SK-N-SH treated with all-trans-retinoic acid at 6 μM for 48 hours (cell line): Measurements from ENCODE around the gene CACNA2D2.

ENCODE experiments used
- ATAC-seq: fragments of 200-7000 bp; cut with Tn5 transposase; 3 replicates; pipeline ENCODE4 v1.9.1; 2020; ENCODE audit warnings: mild to moderate bottlenecking, moderate library complexity
- ARNTL ChIP-seq: fragments of 450-650 bp; formaldehyde crosslinking; IDR thresholded peaks from 2 replicates; pipeline ENCODE4 v1.5.0; 2020; ENCODE audit warnings: low read depth, mild to moderate bottlenecking, moderate library complexity, borderline replicate concordance
- BACH2 ChIP-seq: fragments of 250-450 bp; sonication (Bioruptor Pico); IDR thresholded peaks from 2 replicates; pipeline ENCODE4 v1.9.0; 2021; ENCODE audit warnings: mild to moderate bottlenecking, borderline replicate concordance
- CSDC2 ChIP-seq: fragments of 250-450 bp; sonication (Bioruptor Pico); IDR thresholded peaks from 2 replicates; pipeline ENCODE4 v1.5.0; 2020; ENCODE audit warnings: mild to moderate bottlenecking, moderate library complexity
- ESRRG ChIP-seq: fragments of 250-450 bp; sonication (Bioruptor Pico); IDR thresholded peaks from 2 replicates; pipeline ENCODE4 v1.6.1; 2021; ENCODE audit warnings: mild to moderate bottlenecking
- GLIS3 ChIP-seq: fragments of 250-450 bp; sonication (Bioruptor Pico); IDR thresholded peaks from 2 replicates; pipeline ENCODE4 v1.5.0; 2020; ENCODE audit warnings: mild to moderate bottlenecking, moderate library complexity
- ISL1 ChIP-seq: fragments of 250-450 bp; sonication (Bioruptor Pico); IDR thresholded peaks from 2 replicates; pipeline ENCODE4 v2.1.2; 2022; ENCODE audit warnings: mild to moderate bottlenecking, moderate library complexity
- OSR1 ChIP-seq: fragments of 250-450 bp; sonication (Bioruptor Pico); IDR thresholded peaks from 2 replicates; pipeline ENCODE4 v1.8.0; 2022; ENCODE audit warnings: moderate library complexity, mild to moderate bottlenecking, inconsistent platforms
- PATZ1 ChIP-seq: fragments of 250-450 bp; sonication (Bioruptor Pico); IDR thresholded peaks from 2 replicates; pipeline ENCODE4 v1.8.0; 2020; ENCODE audit warnings: mild to moderate bottlenecking, moderate library complexity, borderline replicate concordance
- POU6F1 ChIP-seq: fragments of 250-450 bp; sonication (Bioruptor Pico); IDR thresholded peaks from 2 replicates; pipeline ENCODE4 v1.8.0; 2021; ENCODE audit warnings: low read depth, mild to moderate bottlenecking, moderate library complexity, borderline replicate concordance
- RARB ChIP-seq: fragments of 250-450 bp; sonication (Bioruptor Pico); IDR thresholded peaks from 2 replicates; pipeline ENCODE4 v1.8.0; 2021; ENCODE audit warnings: mild to moderate bottlenecking, moderate library complexity
- SNAI2 ChIP-seq: fragments of 250-450 bp; sonication (Bioruptor Pico); IDR thresholded peaks from 2 replicates; pipeline ENCODE4 v1.5.0; 2020; ENCODE audit warnings: mild to moderate bottlenecking, moderate library complexity
- TCF4 ChIP-seq: fragments of 250-450 bp; sonication (Bioruptor Pico); IDR thresholded peaks from 2 replicates; pipeline ENCODE4 v1.8.0; 2021; ENCODE audit warnings: mild to moderate bottlenecking, moderate library complexity, borderline replicate concordance
- TOX ChIP-seq: fragments of 250-450 bp; sonication (Bioruptor Pico); IDR thresholded peaks from 2 replicates; pipeline ENCODE4 v1.8.0; 2021; ENCODE audit warnings: mild to moderate bottlenecking, moderate library complexity, borderline replicate concordance
- ZC3H10 ChIP-seq: fragments of 250-450 bp; sonication (Bioruptor Pico); IDR thresholded peaks from 2 replicates; pipeline ENCODE4 v1.5.1; 2021; ENCODE audit warnings: mild to moderate bottlenecking, moderate library complexity
- ZFP3 ChIP-seq: fragments of 250-450 bp; sonication (Bioruptor Pico); IDR thresholded peaks from 2 replicates; pipeline ENCODE4 v1.5.0; 2020; ENCODE audit warnings: mild to moderate bottlenecking, moderate library complexity
- ZFP30 ChIP-seq: fragments of 450-650 bp; formaldehyde crosslinking; IDR thresholded peaks from 2 replicates; pipeline ENCODE4 v1.5.0; 2022; ENCODE audit warnings: mild to moderate bottlenecking, moderate library complexity
- ZNF70 ChIP-seq: fragments of 450-650 bp; formaldehyde crosslinking; IDR thresholded peaks from 2 replicates; pipeline ENCODE4 v1.5.0; 2020; ENCODE audit warnings: mild to moderate bottlenecking, moderate library complexity
- ZNF8 ChIP-seq: fragments of 450-650 bp; formaldehyde crosslinking; IDR thresholded peaks from 2 replicates; pipeline ENCODE4 v1.5.0; 2020; ENCODE audit warnings: mild to moderate bottlenecking, moderate library complexity
- TF ChIP-seq, protein P1 (sequence below): fragments of 250-450 bp; sonication (Bioruptor Pico); IDR thresholded peaks from 2 replicates; pipeline ENCODE4 v1.5.0; 2020; ENCODE audit warnings: mild to moderate bottlenecking, moderate library complexity
- TF ChIP-seq, protein P2 (sequence below): fragments of 250-450 bp; sonication (Bioruptor Pico); IDR thresholded peaks from 2 replicates; pipeline ENCODE4 v1.5.1; 2020; ENCODE audit warnings: low read depth, mild to moderate bottlenecking, moderate library complexity

CACNA2D2 gene

GRCh38 chr3:50389414-50389767 lies 114.0 kb downstream of the CACNA2D2 start:
- TF ChIP-seq TOX (CRISPR knock-in tag) (no peak), ARNTL (CRISPR knock-in tag) (no peak), ZNF8 (no peak), RARB (no peak), ESRRG (CRISPR knock-in tag) (no peak)
- TF ChIP-seq, protein P1, sequence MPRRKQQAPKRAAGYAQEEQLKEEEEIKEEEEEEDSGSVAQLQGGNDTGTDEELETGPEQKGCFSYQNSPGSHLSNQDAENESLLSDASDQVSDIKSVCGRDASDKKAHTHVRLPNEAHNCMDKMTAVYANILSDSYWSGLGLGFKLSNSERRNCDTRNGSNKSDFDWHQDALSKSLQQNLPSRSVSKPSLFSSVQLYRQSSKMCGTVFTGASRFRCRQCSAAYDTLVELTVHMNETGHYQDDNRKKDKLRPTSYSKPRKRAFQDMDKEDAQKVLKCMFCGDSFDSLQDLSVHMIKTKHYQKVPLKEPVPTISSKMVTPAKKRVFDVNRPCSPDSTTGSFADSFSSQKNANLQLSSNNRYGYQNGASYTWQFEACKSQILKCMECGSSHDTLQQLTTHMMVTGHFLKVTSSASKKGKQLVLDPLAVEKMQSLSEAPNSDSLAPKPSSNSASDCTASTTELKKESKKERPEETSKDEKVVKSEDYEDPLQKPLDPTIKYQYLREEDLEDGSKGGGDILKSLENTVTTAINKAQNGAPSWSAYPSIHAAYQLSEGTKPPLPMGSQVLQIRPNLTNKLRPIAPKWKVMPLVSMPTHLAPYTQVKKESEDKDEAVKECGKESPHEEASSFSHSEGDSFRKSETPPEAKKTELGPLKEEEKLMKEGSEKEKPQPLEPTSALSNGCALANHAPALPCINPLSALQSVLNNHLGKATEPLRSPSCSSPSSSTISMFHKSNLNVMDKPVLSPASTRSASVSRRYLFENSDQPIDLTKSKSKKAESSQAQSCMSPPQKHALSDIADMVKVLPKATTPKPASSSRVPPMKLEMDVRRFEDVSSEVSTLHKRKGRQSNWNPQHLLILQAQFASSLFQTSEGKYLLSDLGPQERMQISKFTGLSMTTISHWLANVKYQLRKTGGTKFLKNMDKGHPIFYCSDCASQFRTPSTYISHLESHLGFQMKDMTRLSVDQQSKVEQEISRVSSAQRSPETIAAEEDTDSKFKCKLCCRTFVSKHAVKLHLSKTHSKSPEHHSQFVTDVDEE: no peak
- no peak for ATAC-seq

GRCh38 chr3:50388720-50389413 lies 114.6 kb downstream of the CACNA2D2 start:
- peak; percentile 16 for ATAC-seq
- TF ChIP-seq TCF4 (no peak), POU6F1 (CRISPR knock-in tag) (no peak), ZNF70 (CRISPR knock-in tag) (no peak), SNAI2 (no peak), RARB (no peak), ZNF8 (no peak), ESRRG (CRISPR knock-in tag) (no peak), ZFP30 (CRISPR knock-in tag) (no peak), ISL1 (CRISPR knock-in tag) (no peak), BACH2 (CRISPR knock-in tag) (no peak), TOX (CRISPR knock-in tag) (no peak), GLIS3 (no peak), PATZ1 (CRISPR knock-in tag) (no peak), ZC3H10 (CRISPR knock-in tag) (no peak), ZFP3 (CRISPR knock-in tag) (no peak), OSR1 (CRISPR knock-in tag) (no peak)
- TF ChIP-seq, protein P2, sequence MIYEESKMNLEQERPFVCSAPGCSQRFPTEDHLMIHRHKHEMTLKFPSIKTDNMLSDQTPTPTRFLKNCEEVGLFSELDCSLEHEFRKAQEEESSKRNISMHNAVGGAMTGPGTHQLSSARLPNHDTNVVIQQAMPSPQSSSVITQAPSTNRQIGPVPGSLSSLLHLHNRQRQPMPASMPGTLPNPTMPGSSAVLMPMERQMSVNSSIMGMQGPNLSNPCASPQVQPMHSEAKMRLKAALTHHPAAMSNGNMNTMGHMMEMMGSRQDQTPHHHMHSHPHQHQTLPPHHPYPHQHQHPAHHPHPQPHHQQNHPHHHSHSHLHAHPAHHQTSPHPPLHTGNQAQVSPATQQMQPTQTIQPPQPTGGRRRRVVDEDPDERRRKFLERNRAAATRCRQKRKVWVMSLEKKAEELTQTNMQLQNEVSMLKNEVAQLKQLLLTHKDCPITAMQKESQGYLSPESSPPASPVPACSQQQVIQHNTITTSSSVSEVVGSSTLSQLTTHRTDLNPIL (CRISPR knock-in tag): no peak
- TF ChIP-seq, protein P1: no peak
- TF ChIP-seq, all 23 proteins: peak for 0

DNA sequence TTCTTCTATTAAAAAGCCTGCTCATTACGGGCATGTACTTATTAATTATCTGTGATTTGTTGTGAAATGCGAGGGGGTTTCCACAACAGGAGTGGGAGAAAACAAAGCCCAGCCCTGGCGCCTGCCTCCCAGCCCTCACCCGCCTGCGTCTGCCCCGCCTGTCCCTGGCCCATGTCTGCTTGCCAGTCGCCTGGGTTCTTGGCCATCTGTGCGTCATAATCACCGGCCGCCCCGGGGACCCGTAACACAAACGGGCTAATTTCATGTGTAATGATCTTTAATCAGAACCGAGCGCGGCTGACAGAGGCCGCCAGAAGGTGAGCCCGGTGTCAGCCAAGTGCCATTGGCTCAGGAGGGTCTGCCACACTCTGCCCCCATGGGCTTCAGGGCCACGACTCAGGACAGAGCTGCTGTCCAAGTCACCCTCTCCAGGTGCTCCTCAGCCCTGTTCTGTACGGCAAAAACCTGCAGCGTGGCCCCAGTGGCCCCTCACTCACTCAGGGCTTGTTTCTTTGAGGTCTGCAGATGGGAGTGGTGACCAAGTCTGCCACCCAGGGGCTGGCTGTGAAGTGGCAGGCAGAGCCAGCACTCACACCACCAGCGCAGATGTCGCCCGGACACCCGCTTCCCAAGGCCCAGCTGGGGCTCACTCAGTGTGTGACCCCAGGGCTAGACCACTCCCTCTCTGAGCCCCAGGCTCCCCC lies 115.3 kb downstream of the CACNA2D2 start:
- ATAC-seq: peak; percentile 69

More for the DNA sequence above, 115.3 kb downstream of the CACNA2D2 start:
- no peak for TF ChIP-seq ESRRG (CRISPR knock-in tag)
- no peak for TF ChIP-seq ZFP30 (CRISPR knock-in tag)
- no peak for TF ChIP-seq ZNF8
- TF ChIP-seq ISL1 (CRISPR knock-in tag): no peak
- no peak for TF ChIP-seq RARB
- no peak for TF ChIP-seq PATZ1 (CRISPR knock-in tag)
- peak; percentile 65 for TF ChIP-seq ZNF70 (CRISPR knock-in tag)
- no peak for TF ChIP-seq CSDC2
- no peak; the same call in 1 of the 2 replicates for TF ChIP-seq TCF4
